ENCODE results near the gene EEF1G.
A peak's percentile ranks its signal among the peaks of the same experiment; 100 is the strongest.

DNA sequence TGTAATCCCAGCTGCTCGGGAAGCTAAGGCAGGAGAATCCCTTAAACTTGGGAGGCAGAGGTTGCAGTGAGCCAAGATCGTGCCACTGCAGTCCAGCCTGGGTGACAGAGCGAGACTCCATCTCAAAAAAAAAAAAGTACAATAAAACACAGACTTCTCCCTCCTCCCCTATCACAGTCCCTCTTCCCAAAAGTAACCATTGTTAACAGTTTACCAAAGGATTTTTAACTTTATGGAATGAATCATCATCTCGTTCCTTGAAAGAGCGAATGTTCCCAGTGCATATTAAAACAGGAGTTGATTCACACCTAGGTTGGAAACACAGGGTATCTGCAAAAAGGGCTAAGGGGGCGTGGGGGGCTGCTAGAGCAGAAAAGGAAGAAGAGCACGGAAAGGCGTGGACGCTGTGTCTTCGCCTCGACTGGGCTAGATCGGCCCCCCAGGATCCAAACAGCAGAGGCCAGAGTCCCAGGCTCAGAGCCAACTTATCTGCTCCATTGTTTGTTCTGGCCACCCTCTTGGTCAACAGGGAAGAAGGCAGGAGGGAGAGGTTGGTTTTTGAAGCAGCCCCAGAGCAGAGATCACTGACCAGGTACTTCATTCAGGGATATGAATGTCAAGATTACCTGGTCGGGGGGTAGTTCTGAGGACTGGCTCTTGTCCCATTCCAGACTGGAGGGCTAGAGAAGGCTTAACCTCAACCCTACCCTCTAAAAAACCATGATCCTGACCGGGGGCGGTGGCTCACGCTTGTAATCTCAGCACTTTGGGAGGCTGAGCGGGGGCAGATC is 25.0 kb downstream of the EEF1G start:
- TF ChIP-seq, protein P1, sequence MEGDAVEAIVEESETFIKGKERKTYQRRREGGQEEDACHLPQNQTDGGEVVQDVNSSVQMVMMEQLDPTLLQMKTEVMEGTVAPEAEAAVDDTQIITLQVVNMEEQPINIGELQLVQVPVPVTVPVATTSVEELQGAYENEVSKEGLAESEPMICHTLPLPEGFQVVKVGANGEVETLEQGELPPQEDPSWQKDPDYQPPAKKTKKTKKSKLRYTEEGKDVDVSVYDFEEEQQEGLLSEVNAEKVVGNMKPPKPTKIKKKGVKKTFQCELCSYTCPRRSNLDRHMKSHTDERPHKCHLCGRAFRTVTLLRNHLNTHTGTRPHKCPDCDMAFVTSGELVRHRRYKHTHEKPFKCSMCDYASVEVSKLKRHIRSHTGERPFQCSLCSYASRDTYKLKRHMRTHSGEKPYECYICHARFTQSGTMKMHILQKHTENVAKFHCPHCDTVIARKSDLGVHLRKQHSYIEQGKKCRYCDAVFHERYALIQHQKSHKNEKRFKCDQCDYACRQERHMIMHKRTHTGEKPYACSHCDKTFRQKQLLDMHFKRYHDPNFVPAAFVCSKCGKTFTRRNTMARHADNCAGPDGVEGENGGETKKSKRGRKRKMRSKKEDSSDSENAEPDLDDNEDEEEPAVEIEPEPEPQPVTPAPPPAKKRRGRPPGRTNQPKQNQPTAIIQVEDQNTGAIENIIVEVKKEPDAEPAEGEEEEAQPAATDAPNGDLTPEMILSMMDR (IDR thresholded peaks at IDR 0.05), result no peak
- TF ChIP-seq POLR2A (IDR thresholded peaks at IDR 0.05), result peak in 1 of 2 donors; percentile 10

Data from uterus (tissue), 2 donors.